HL-60 (cell line): Measurements from ENCODE around the gene KIF22.
"Not testable (repeated sequence)": the region's sequence is repeated elsewhere in the genome, so short reads cannot be mapped to it uniquely, and the experiment has no call there.

ENCODE experiments used
- DNase-seq, 2 experiments: peaks; one replicate each; pipeline ENCODE4 v3.0.0-alpha.2; 2010 to 2020; ENCODE audit warnings: low read depth in 1 of 2, low spot score in 1 of 2
- H3K27ac ChIP-seq: fragments of 250-450 bp; sonication (Bioruptor Pico); replicated peaks from 2 replicates; pipeline ENCODE4 v1.5.1; 2020; ENCODE audit warnings: mild to moderate bottlenecking, moderate library complexity
- H3K27me3 ChIP-seq: fragments of 250-450 bp; sonication (Bioruptor Pico); 2 replicates; pipeline ENCODE4 v1.5.1; 2021; ENCODE audit warnings: mild to moderate bottlenecking, moderate library complexity; ENCODE audit not compliant: insufficient read depth, poor library complexity, severe bottlenecking
- H3K4me3 ChIP-seq: replicated peaks from 2 replicates; pipeline ENCODE4 v1.5.1; 2011; ENCODE audit warnings: mild to moderate bottlenecking, control low read depth, low read length; ENCODE audit not compliant: insufficient read depth
- GABPA ChIP-seq: IDR thresholded peaks from 2 replicates; pipeline ENCODE4 v1.6.1; 2012; ENCODE audit warnings: low read depth
- POLR2AphosphoS5 ChIP-seq: IDR thresholded peaks from 2 replicates; pipeline ENCODE4 v1.6.1; 2012; ENCODE audit warnings: low read depth
- SPI1 ChIP-seq: IDR thresholded peaks from 2 replicates; pipeline ENCODE4 v1.6.1; 2012; ENCODE audit warnings: low read depth, mild to moderate bottlenecking, borderline replicate concordance
- TF ChIP-seq, protein P1 (sequence below): IDR thresholded peaks from one replicate; pipeline ENCODE4 v1.5.1; 2011; ENCODE audit warnings: low read length, control low read depth, inconsistent platforms; ENCODE audit not compliant: insufficient read depth
- TF ChIP-seq, protein P2 (sequence below): IDR thresholded peaks from 2 replicates; pipeline ENCODE4 v1.6.1; 2012; ENCODE audit warnings: low read depth; ENCODE audit not compliant: insufficient replicate concordance

The KIF22 gene

DNA sequence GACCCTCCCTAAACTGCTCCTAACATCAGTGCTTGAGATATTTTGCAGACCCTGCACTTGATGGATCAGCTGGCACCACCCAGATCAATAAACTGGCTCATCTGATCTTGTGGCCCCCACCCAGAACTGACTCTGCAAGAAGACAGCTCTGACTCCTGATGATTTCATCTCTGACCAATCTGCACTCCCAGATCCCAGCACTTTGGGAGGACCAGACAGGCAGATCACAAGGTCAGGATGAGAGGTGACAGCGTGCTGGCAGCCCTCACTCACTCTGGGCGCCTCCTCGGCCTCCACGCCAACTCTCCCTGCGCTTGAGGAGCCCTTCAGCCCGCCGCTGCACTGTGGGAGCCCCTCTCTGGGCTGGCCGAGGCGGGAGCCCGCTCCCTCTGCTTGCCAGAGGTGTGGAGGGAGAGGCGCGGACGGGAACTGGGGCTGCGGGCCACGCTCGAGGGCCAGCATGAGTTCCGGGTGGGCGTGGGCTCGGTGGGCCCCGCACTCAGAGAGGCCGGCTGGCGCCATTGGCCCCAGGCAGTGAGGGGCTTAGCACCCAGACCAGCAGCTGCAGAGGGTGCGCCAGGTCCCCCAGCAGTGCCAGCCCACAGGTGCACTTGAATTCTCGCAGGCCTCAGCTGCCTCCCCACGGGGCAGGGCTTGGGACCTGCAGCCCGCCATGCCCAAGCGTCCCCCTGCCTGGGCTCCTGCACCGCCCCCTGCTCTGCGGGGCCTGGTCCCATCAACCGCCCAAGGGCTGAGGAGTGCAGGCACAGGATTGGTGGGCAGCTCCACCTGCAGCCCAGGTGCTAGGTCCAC, 42.4 kb upstream of the KIF22 start:
- Histone ChIP-seq H3K27ac (peak overlapping the region; percentile 26; the same call in 1 of the 2 replicates), H3K27me3 (no peaks in the 10 kb centered on the region), H3K4me3 (no peak overlapping the region)
- TF ChIP-seq GABPA (no peak), SPI1 (no peak)
- TF ChIP-seq, protein P1, sequence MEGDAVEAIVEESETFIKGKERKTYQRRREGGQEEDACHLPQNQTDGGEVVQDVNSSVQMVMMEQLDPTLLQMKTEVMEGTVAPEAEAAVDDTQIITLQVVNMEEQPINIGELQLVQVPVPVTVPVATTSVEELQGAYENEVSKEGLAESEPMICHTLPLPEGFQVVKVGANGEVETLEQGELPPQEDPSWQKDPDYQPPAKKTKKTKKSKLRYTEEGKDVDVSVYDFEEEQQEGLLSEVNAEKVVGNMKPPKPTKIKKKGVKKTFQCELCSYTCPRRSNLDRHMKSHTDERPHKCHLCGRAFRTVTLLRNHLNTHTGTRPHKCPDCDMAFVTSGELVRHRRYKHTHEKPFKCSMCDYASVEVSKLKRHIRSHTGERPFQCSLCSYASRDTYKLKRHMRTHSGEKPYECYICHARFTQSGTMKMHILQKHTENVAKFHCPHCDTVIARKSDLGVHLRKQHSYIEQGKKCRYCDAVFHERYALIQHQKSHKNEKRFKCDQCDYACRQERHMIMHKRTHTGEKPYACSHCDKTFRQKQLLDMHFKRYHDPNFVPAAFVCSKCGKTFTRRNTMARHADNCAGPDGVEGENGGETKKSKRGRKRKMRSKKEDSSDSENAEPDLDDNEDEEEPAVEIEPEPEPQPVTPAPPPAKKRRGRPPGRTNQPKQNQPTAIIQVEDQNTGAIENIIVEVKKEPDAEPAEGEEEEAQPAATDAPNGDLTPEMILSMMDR = no peak
- no peak for DNase-seq

DNA sequence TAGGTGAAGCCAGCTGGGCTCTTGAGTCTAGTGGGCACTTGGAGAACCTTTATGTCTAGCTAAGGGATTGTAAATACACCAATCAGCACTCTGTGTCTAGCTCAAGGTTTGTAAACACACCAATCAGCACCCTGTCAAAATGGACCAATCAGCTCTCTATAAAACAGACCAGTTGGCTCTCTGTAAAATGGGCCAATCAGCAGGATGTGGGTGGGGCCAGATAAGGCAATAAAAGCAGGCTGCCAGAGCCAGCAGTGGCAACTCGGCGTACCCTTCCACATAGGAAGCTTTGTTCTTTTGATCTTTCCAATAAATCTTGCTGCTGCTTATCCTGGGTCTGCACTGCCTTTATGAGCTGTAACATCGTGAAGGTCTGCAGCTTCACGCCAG, 41.8 kb upstream of the KIF22 start:
- not testable (repeated sequence) for H3K4me3 ChIP-seq, H3K27ac ChIP-seq

DNA sequence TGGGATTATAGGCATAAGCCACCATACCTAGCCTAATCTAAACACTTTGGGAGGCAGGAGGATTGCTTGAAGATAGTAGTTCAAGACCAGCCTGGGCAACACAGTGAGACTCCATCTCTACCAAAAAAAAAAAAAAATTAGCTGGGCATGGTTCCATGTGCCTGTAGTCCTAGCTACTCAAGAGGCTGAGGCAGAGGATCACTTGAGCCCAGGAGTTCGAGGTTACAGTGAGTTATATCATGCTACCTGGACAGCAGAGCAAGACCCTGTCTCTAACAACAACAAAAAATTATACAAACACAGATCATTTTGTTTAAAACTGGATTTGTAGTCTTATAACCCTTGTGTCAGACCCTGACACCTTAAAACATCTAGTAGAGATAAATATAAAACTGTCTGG, 37.0 kb upstream of the KIF22 start:
- Histone ChIP-seq H3K27ac (no peak overlapping the region), H3K27me3 (no peaks in the 10 kb centered on the region), H3K4me3 (no peak overlapping the region)
- DNase-seq = no peak
- TF ChIP-seq POLR2AphosphoS5 = no peak
- TF ChIP-seq, protein P2, sequence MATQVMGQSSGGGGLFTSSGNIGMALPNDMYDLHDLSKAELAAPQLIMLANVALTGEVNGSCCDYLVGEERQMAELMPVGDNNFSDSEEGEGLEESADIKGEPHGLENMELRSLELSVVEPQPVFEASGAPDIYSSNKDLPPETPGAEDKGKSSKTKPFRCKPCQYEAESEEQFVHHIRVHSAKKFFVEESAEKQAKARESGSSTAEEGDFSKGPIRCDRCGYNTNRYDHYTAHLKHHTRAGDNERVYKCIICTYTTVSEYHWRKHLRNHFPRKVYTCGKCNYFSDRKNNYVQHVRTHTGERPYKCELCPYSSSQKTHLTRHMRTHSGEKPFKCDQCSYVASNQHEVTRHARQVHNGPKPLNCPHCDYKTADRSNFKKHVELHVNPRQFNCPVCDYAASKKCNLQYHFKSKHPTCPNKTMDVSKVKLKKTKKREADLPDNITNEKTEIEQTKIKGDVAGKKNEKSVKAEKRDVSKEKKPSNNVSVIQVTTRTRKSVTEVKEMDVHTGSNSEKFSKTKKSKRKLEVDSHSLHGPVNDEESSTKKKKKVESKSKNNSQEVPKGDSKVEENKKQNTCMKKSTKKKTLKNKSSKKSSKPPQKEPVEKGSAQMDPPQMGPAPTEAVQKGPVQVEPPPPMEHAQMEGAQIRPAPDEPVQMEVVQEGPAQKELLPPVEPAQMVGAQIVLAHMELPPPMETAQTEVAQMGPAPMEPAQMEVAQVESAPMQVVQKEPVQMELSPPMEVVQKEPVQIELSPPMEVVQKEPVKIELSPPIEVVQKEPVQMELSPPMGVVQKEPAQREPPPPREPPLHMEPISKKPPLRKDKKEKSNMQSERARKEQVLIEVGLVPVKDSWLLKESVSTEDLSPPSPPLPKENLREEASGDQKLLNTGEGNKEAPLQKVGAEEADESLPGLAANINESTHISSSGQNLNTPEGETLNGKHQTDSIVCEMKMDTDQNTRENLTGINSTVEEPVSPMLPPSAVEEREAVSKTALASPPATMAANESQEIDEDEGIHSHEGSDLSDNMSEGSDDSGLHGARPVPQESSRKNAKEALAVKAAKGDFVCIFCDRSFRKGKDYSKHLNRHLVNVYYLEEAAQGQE = no peak
- TF ChIP-seq SPI1 = no peak
- TF ChIP-seq, protein P1 = no peak
- TF ChIP-seq GABPA = no peak

More for the DNA sequence above, 41.8 kb upstream of the KIF22 start:
- H3K27me3 ChIP-seq, DNase-seq: not testable (repeated sequence)

DNA sequence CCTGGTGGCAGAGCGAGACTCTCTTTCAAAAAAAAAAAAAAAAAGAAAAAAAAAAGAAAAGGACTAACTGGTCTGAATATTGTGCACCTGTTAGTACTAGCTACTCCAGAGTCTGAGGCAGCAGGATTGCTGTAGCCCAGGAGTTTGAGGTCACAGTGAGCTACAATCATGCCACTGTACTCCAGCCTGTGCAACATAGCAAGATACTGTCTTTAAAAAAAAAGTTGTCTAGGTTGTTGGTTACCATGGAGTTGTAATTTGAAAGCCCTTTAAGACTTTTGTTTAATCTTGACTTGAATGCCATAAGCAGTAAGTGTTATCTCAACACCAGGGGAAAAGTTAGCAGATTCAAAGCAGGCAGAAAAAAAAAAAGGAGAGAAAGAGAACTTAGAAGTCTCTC, 33.9 kb upstream of the KIF22 start:
- Histone ChIP-seq H3K27me3 (no peaks in the 10 kb centered on the region), H3K27ac (no peak overlapping the region), H3K4me3 (no peak overlapping the region)
- TF ChIP-seq, protein P2 = no peak
- no peak for DNase-seq

DNA sequence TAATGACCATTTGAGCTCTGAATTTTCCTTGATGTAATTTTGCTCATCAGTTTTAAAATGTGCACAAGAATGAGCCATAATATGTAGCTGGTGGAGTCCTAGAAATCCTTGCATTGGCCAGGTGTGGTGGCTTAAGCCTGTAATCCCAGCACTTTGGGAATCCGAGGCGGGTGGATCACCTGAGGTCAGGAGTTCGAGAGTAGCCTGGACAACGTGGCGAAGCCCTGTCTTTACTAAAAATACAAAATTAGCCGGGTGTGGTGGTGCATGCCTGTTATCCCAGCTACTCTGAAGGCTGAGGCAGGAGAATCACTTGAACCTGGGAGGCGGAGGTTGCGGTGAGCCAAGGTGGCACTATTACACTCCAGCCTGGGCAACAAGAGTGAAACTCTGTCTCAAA, 33.5 kb upstream of the KIF22 start:
- H3K27me3 ChIP-seq, H3K4me3 ChIP-seq, DNase-seq, H3K27ac ChIP-seq: not testable (repeated sequence)
